ENCODE measurements around the gene DCAF15.

DCAF15 gene

DNA sequence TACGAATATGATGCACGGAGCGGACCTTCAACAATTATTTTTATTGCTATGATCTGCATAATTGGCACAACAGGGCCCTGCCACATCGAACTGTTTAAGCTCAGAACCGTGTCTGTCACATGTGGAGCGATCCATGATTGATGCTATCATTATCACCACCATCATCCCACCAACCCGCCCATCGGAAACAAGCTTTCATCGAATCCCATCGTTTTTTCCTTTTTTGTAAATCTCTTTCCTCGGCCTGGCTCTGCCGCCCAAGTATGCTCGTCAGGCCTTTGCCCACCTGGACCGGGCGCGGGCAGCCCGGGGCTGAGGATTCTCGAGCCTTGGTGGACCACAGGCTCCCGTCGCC is 533 bp upstream of the DCAF15 start:
- no peak for DNase-seq (ENCODE audit: low read depth)
- TF ChIP-seq, protein P1, sequence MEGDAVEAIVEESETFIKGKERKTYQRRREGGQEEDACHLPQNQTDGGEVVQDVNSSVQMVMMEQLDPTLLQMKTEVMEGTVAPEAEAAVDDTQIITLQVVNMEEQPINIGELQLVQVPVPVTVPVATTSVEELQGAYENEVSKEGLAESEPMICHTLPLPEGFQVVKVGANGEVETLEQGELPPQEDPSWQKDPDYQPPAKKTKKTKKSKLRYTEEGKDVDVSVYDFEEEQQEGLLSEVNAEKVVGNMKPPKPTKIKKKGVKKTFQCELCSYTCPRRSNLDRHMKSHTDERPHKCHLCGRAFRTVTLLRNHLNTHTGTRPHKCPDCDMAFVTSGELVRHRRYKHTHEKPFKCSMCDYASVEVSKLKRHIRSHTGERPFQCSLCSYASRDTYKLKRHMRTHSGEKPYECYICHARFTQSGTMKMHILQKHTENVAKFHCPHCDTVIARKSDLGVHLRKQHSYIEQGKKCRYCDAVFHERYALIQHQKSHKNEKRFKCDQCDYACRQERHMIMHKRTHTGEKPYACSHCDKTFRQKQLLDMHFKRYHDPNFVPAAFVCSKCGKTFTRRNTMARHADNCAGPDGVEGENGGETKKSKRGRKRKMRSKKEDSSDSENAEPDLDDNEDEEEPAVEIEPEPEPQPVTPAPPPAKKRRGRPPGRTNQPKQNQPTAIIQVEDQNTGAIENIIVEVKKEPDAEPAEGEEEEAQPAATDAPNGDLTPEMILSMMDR (conservative IDR thresholded peaks at IDR 0.05; ENCODE audit: control insufficient read depth, insufficient read depth, low read depth, low read length) = no peak
- H3K4me3 ChIP-seq (ENCODE audit: control insufficient read depth, low read depth, low read length) = peak overlapping the region; percentile 48

DNA sequence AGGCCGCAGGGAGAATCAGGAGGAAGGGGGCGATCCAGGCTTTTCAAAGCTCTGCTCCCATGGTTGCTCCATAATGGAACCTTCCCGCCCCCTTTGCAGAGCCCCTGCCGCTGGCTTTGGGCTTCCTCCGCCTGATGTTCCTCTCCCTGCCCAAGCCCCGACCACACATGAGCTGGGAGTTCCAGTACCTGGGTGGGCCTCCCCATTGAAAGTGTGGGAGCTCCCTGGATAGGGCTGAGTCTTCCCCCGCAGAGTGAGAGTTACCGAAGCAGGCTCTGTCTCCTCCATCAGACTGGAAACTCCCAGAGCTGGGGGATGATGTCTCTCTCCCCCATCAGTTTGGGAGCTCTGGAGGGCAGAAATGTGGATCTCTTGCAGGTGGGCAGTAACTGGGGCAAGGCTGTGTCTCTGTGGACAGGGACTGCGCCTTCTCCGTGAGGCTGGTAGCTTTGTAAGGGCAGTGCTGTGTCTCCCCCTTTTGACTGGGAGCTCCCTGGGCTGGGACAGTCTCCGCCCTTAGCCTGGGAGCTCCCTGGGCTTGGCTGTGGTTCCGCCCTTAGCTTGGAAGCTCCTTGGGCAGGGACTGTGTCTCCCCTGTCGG is 722 bp downstream of the DCAF15 start:
- peak overlapping the region; percentile 80 for H3K4me3 ChIP-seq (ENCODE audit: control insufficient read depth, low read depth, low read length)
- peak; percentile 63 for DNase-seq (ENCODE audit: low read depth)
- TF ChIP-seq, protein P1 (conservative IDR thresholded peaks at IDR 0.05; ENCODE audit: control insufficient read depth, insufficient read depth, low read depth, low read length) = peak; percentile 18

DNA sequence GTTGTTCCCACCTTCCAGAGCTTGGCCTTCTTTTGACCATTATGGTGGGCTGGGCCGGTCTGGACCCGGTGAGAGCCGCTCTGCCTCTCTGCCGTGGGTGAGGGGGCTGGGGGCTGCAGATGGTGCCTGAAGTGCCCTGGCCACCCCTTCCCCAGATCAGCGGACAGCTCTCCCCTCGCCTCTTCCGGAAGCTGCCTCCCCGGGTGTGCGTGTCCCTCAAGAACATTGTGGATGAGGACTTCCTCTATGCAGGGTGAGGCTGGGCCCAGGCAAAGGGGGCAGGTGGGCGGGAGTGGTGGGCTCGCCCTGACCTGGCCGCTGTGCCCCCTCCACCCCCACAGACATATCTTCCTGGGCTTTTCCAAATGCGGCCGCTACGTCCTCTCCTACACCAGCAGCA is 1.9 kb downstream of the DCAF15 start:
- TF ChIP-seq, protein P1 (conservative IDR thresholded peaks at IDR 0.05; ENCODE audit: control insufficient read depth, insufficient read depth, low read depth, low read length) = no peak
- H3K4me3 ChIP-seq (ENCODE audit: control insufficient read depth, low read depth, low read length) = no peak overlapping the region

DNA sequence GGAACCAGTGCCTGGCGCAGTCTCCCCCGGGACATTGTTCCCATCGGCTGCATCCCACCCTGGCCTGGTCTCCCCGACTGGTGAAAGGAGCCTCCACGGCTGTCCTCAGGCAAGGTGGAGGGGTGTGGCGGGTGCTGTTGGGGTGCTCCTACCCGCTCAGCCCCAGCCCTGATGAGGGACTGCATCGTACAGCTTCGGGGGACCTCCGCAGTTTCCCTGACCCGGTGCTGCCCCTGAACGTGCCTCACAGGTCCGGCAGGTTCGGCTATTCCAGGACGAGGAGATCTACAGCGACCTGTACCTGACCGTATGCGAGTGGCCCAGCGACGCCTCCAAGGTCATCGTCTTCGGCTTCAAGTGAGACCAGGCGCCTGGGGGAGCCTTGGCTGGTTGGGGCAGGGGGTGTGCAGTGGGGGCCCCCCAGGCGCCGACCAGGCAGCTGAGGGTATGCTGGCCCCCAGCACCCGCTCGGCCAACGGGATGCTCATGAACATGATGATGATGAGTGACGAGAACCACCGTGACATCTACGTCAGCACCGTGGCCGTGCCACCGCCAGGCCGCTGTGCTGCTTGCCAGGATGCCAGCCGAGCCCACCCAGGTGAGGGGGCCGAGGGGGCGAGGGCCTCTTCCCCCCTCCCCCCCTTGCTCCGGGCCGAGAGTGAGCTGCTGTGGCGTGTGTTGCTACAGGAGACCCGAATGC is 3.5 kb downstream of the DCAF15 start:
- no peak overlapping the region for H3K4me3 ChIP-seq (ENCODE audit: control insufficient read depth, low read depth, low read length)
- TF ChIP-seq, protein P1 (conservative IDR thresholded peaks at IDR 0.05; ENCODE audit: control insufficient read depth, insufficient read depth, low read depth, low read length) = no peak
- DNase-seq (ENCODE audit: low read depth) = no peak

More for the DNA sequence above, 1.9 kb downstream of the DCAF15 start:
- no peak for DNase-seq (ENCODE audit: low read depth)

DNA sequence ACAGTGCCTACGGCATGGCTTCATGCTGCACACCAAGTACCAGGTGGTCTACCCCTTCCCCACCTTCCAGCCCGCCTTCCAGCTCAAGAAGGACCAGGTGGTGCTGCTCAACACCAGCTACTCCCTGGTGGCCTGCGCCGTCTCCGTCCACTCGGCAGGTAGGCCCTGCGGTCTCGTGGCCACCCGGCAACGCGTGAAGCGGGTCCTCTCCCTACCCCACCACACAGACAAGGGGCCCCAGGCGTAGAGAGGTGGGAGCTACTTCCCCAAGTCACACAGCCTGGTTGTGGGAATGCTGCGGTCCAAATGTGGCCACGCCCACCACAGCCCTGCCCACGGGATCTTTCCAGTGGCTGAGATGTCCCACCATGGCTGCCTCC is 4.0 kb downstream of the DCAF15 start:
- TF ChIP-seq, protein P1 (conservative IDR thresholded peaks at IDR 0.05; ENCODE audit: control insufficient read depth, insufficient read depth, low read depth, low read length) = no peak
- no peak for DNase-seq (ENCODE audit: low read depth)
- H3K4me3 ChIP-seq (ENCODE audit: control insufficient read depth, low read depth, low read length) = no peak overlapping the region

DNA sequence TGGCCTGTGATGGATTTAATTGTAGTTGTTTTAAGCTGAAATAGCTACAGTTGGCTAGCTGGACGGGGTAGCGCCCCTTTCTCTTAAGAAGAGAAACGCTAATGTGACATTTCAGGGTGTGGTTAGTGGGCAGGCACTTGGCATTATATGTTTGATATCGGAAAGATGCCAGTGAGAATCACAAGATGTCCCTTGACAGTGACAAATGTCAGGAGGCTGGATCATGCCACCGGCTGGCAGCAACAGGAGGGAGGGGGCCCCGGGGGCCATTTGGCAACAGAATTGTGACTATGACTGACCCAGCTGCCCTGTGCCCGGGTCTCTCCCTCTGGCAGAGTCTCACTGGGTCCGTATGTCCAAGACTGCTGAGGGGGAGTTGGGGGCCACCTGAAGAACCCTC is 4.7 kb downstream of the DCAF15 start:
- no peak for DNase-seq (ENCODE audit: low read depth)
- H3K4me3 ChIP-seq (ENCODE audit: control insufficient read depth, low read depth, low read length) = no peak overlapping the region
- TF ChIP-seq, protein P1 (conservative IDR thresholded peaks at IDR 0.05; ENCODE audit: control insufficient read depth, insufficient read depth, low read depth, low read length) = no peak

Measured in fibroblast of mammary gland (primary cell).